H1 (cell line): ENCODE results near the gene VSTM2B. TPM values are rescaled to one million over a fixed set of nuclear protein-coding genes. Genes with fewer than 3 reads are reported as not detected.

Experiments
- CTCF ChIA-PET: fragments of 300-600 bp; sonication (Branson Sonifier 250); formaldehyde crosslinking; loops from one replicate; lab custom pipeline; 2021; ENCODE audit not compliant: partially characterized antibody; lab: Charles Lee
- POLR2A ChIA-PET: fragments of 300-600 bp; sonication (Branson Sonifier 250); formaldehyde crosslinking; loops from one replicate; lab custom pipeline; 2021; ENCODE audit warnings: inconsistent platforms; ENCODE audit not compliant: partially characterized antibody; lab: Charles Lee
- DNase-seq, 2 experiments: peaks; one replicate each; pipeline versions ENCODE4 v3.0.0 to v3.0.0-alpha.2; 2010 to 2022; ENCODE audit warnings: low spot score in 2 of 2, low read depth in 1 of 2, mixed read lengths in 1 of 2
- FAIRE-seq: peaks from 2 replicates; lab custom pipeline; 2011; peaks lifted over from hg19 to GRCh38; lab: Jason Lieb, UNC
- H2AFZ ChIP-seq: 2 replicates; pipeline ENCODE4 v1.8.1; 2012; ENCODE audit warnings: low read length, inconsistent platforms
- H2AK5ac ChIP-seq: 2 replicates; pipeline ENCODE4 v1.6.1; 2013; ENCODE audit warnings: low read depth, low read length
- H2BK120ac ChIP-seq: replicated peaks from 2 replicates; pipeline ENCODE3; 2013; ENCODE audit warnings: low read depth, low read length, inconsistent platforms
- H2BK12ac ChIP-seq: 2 replicates; pipeline ENCODE4 v1.6.1; 2013; ENCODE audit warnings: low read depth, low read length
- H2BK15ac ChIP-seq: 2 replicates; pipeline ENCODE4 v1.6.1; 2013; ENCODE audit warnings: low read length
- H2BK20ac ChIP-seq: 2 replicates; pipeline ENCODE4 v1.6.1; 2013; ENCODE audit warnings: low read length
- H2BK5ac ChIP-seq: 2 replicates; pipeline ENCODE4 v1.6.1; 2013; ENCODE audit warnings: low read depth, low read length
- H3K14ac ChIP-seq: 2 replicates; pipeline ENCODE4 v1.6.1; 2013; ENCODE audit warnings: inconsistent platforms; ENCODE audit not compliant: insufficient read length
- H3K18ac ChIP-seq: 2 replicates; pipeline ENCODE4 v1.6.1; 2013; ENCODE audit warnings: low read length; ENCODE audit errors: extremely low read depth
- H3K23ac ChIP-seq: 2 replicates; pipeline ENCODE4 v1.6.1; 2013; ENCODE audit warnings: inconsistent platforms; ENCODE audit not compliant: insufficient read length
- H3K23me2 ChIP-seq: 2 replicates; pipeline ENCODE4 v1.6.1; 2013; ENCODE audit warnings: low read depth, low read length
- H3K27ac ChIP-seq: 2 replicates; pipeline ENCODE4 v1.6.1; 2011; ENCODE audit warnings: low read depth, low read length, inconsistent platforms
- H3K27me3 ChIP-seq, 4 experiments: replicated peaks in 1 of 4; 1 replicate in 1 of 4; 2 replicates in 3 of 4; pipeline versions ENCODE4 v1.6.1 to v1.8.1; 2011 to 2013; ENCODE audit warnings: low read length in 3 of 4, mild to moderate bottlenecking in 3 of 4, inconsistent platforms in 2 of 4, mixed read lengths in 2 of 4, moderate library complexity in 1 of 4; ENCODE audit not compliant: control insufficient read depth in 3 of 4, insufficient read depth in 3 of 4; ENCODE audit errors: extremely low read depth in 1 of 4
- H3K36me3 ChIP-seq, 4 experiments: 2 replicates each; pipeline versions ENCODE4 v1.6.1 to v1.8.1; 2011 to 2013; ENCODE audit warnings: mild to moderate bottlenecking in 4 of 4, low read length in 3 of 4, moderate library complexity in 2 of 4, control low read depth in 1 of 4, inconsistent platforms in 1 of 4; ENCODE audit not compliant: insufficient read depth in 4 of 4, control insufficient read depth in 2 of 4
- H3K4ac ChIP-seq: replicated peaks from 2 replicates; pipeline ENCODE3; 2013; ENCODE audit warnings: low read length, low read depth, mixed read lengths, inconsistent platforms; ENCODE audit not compliant: insufficient read length
- H3K4me1 ChIP-seq, 4 experiments: replicated peaks in 1 of 4; 1 replicate in 1 of 4; 2 replicates in 3 of 4; pipeline versions ENCODE4 v1.6.1 to v1.8.1; 2011 to 2013; ENCODE audit warnings: low read length in 3 of 4, inconsistent platforms in 2 of 4, mixed read lengths in 1 of 4; ENCODE audit not compliant: insufficient read depth in 4 of 4, control insufficient read depth in 3 of 4
- H3K4me2 ChIP-seq, 2 experiments: 2 replicates each; pipeline versions ENCODE4 v1.6.1 to v1.8.1; 2011 to 2013; ENCODE audit warnings: low read depth in 2 of 2, low read length in 2 of 2, control low read depth in 1 of 2, inconsistent platforms in 1 of 2, mild to moderate bottlenecking in 1 of 2; ENCODE audit not compliant: insufficient read depth in 1 of 2
- H3K4me3 ChIP-seq, 4 experiments: fragments of 200-600, 300-600 bp in 1 of 4; sonication (generic), shearing (Covaris generic), sonication (Bioruptor Twin) in 1 of 4; 2 replicates each; pipeline versions ENCODE4 v1.5.1 to v1.8.1; 2011 to 2016; ENCODE audit warnings: low read length in 4 of 4, low read depth in 3 of 4, control low read depth in 2 of 4, inconsistent platforms in 2 of 4, mild to moderate bottlenecking in 2 of 4, mixed read lengths in 1 of 4, moderate library complexity in 1 of 4; ENCODE audit not compliant: insufficient read depth in 2 of 4; ENCODE audit errors: extremely low read depth in 1 of 4
- H3K56ac ChIP-seq: replicated peaks from 2 replicates; pipeline ENCODE3; 2013; ENCODE audit warnings: low read depth, mild to moderate bottlenecking, mixed read lengths, low read length, inconsistent platforms; ENCODE audit not compliant: insufficient read length
- H3K79me1 ChIP-seq: 2 replicates; pipeline ENCODE4 v1.6.1; 2013; ENCODE audit warnings: low read depth, low read length, control low read depth
- H3K79me2 ChIP-seq, 2 experiments: 2 replicates each; pipeline versions ENCODE4 v1.6.1 to v1.8.1; 2012 to 2013; ENCODE audit warnings: low read length in 2 of 2, mild to moderate bottlenecking in 2 of 2, inconsistent platforms in 1 of 2; ENCODE audit not compliant: insufficient read depth in 2 of 2, control insufficient read depth in 1 of 2
- H3K9ac ChIP-seq, 4 experiments: replicated peaks in 1 of 4; 1 replicate in 1 of 4; 2 replicates in 3 of 4; pipeline versions ENCODE4 v1.6.1 to v1.8.1; 2011 to 2013; ENCODE audit warnings: low read depth in 3 of 4, low read length in 3 of 4, control low read depth in 2 of 4, mild to moderate bottlenecking in 2 of 4, moderate library complexity in 2 of 4, inconsistent platforms in 1 of 4; ENCODE audit errors: extremely low read depth in 1 of 4
- H3K9me3 ChIP-seq, 2 experiments: 2 replicates each; pipeline versions ENCODE4 v1.6.1 to v1.8.1; 2012 to 2013; ENCODE audit warnings: mild to moderate bottlenecking in 2 of 2, moderate library complexity in 2 of 2, control low read depth in 1 of 2, inconsistent platforms in 1 of 2, low read depth in 1 of 2, low read length in 1 of 2, mixed read lengths in 1 of 2; ENCODE audit not compliant: insufficient read depth in 2 of 2
- H4K20me1 ChIP-seq, 2 experiments: replicated peaks in 1 of 2; 2 replicates each; pipeline versions ENCODE3 to v1.8.1; 2011 to 2013; ENCODE audit warnings: inconsistent platforms in 2 of 2, low read length in 2 of 2, mild to moderate bottlenecking in 1 of 2; ENCODE audit not compliant: insufficient read depth in 2 of 2, control insufficient read depth in 1 of 2
- H4K5ac ChIP-seq: 2 replicates; pipeline ENCODE4 v1.6.1; 2013; ENCODE audit warnings: low read length, low read depth, mixed read lengths, inconsistent platforms; ENCODE audit not compliant: insufficient read length
- H4K8ac ChIP-seq: 2 replicates; pipeline ENCODE4 v1.8.0; 2013; ENCODE audit warnings: mild to moderate bottlenecking, moderate library complexity, low read length, inconsistent platforms; ENCODE audit not compliant: insufficient read depth; ENCODE audit errors: extremely low read depth
- H4K91ac ChIP-seq: replicated peaks from 2 replicates; pipeline ENCODE3; 2013; ENCODE audit warnings: low read length, mixed read lengths, inconsistent platforms; ENCODE audit not compliant: insufficient read length
- ATF2 ChIP-seq: IDR thresholded peaks from 2 replicates; pipeline ENCODE4 v1.6.1; 2012; ENCODE audit warnings: low read length, inconsistent platforms
- CBX8 ChIP-seq: fragments of 300-800, 300-1000 bp; sonication (generic); IDR thresholded peaks from 2 replicates; pipeline ENCODE4 v1.7.1; 2016; ENCODE audit warnings: low read depth, low read length, borderline replicate concordance
- WGBS, 2 experiments: shearing (Covaris generic) in 1 of 2; methylation state at CpG; one replicate each; pipeline versions ENCODE4 v1.1.6 to v1.1.7; 2013 to 2015; ENCODE audit warnings: low lambda C conversion rate in 2 of 2, mixed read lengths in 2 of 2, inconsistent platforms in 1 of 2, low coverage in 1 of 2, missing lambda C conversion rate in 1 of 2; ENCODE audit not compliant: insufficient replicate concordance in 2 of 2, insufficient coverage in 1 of 2, insufficient read length in 1 of 2; ENCODE audit errors: extremely low coverage in 1 of 2, missing lambda C conversion rate in 1 of 2; 5-methylcytosine and 5-hydroxymethylcytosine counted together
- polyA plus RNA-seq, 7 experiments: library from polyadenylated mRNA; depleted of rRNA in 3 of 7; stranded (reverse) in 5 of 7; unstranded in 2 of 7; fragments of >200 nt in 5 of 7; fragments of 200-250 nt in 2 of 7; gene quantifications; 1 replicate in 5 of 7; 2 replicates in 1 of 7; 4 replicates in 1 of 7; pipeline versions ENCODE4 v1.2.1 to v1.2.3, GENCODE V29; 2011 to 2013; ENCODE audit warnings: missing spikeins in 2 of 7, mixed read lengths in 2 of 7
- total RNA-seq: library from RNA; stranded (reverse); fragmentation: NEBNext Ultra II Directional; extraction: Animal tissue kit (Norgen Biotek cat#: 25700); gene quantifications from 2 replicates; pipeline ENCODE4 v1.2.1, GENCODE V29; 2021

The VSTM2B gene
- total and polyA plus RNA-seq, 2 of the 8 experiments (the other 6 are each of a cell fraction or from before 2014, with no cell fraction given): 0.82 to 1.5 TPM

GRCh38 chr19:29497241-29497640 is 28.6 kb upstream of the VSTM2B start:
- no peak overlapping the region for H3K18ac ChIP-seq
- H2BK5ac ChIP-seq: no peak overlapping the region
- TF ChIP-seq CBX8 (no peak), ATF2 (no peak)
- POLR2A ChIA-PET: no interaction called here
- H3K4me3 ChIP-seq: no peak overlapping the region
- H3K9me3 ChIP-seq: no peaks in the 10 kb centered on the region
- FAIRE-seq (no peak), DNase-seq (no peak)
- no peak overlapping the region for H3K56ac ChIP-seq
- no peaks in the 10 kb centered on the region for H3K36me3 ChIP-seq
- no peak overlapping the region for H2BK120ac ChIP-seq
- WGBS, 2 experiments: 87% methylated on average over 3 of the region's 3 CpGs; no CpG with 5 or more reads in 1 of the 2 experiments
- H3K4me2 ChIP-seq: no peak overlapping the region
- no peaks in the 10 kb centered on the region for H3K79me2 ChIP-seq
- H2BK15ac ChIP-seq: no peak overlapping the region
- H3K23me2 ChIP-seq: no peaks in the 10 kb centered on the region; the same call in 1 of the 2 replicates
- CTCF ChIA-PET: interaction anchor here (0.6 to 3.1 kb wide), 4 partner anchors 12 to 119 kb away, joined by 3 to 17 read pairs (median 8); no protein-coding TSS in a partner anchor
- no peak overlapping the region for H4K5ac ChIP-seq
- no peak overlapping the region for H3K14ac ChIP-seq
- H3K79me1 ChIP-seq: no peaks in the 10 kb centered on the region
- no peak overlapping the region for H3K23ac ChIP-seq
- no peaks in the 10 kb centered on the region for H4K20me1 ChIP-seq
- no peak overlapping the region for H2BK20ac ChIP-seq
- no peak overlapping the region for H2AK5ac ChIP-seq
- no peaks in the 10 kb centered on the region for H3K27me3 ChIP-seq
- no peak overlapping the region for H2BK12ac ChIP-seq
- no peak overlapping the region for H3K27ac ChIP-seq
- no peak overlapping the region for H4K8ac ChIP-seq
- no peak overlapping the region for H4K91ac ChIP-seq
- peaks cover 2 to 4% (median 2%) of the 10 kb centered on the region in 4 experiments; a peak in 4 of 7 replicates for H3K4me1 ChIP-seq
- no peak overlapping the region for H3K9ac ChIP-seq
- no peak overlapping the region for H2AFZ ChIP-seq
- H3K4ac ChIP-seq: no peak overlapping the region
